ENCODE data around the gene SLFN5. TPM values are rescaled to one million over a fixed set of nuclear protein-coding genes. Genes with fewer than 3 reads are reported as not detected.

SLFN5 gene
- total and polyA plus RNA-seq, 2 donors (not counting 1 experiment from before 2014, with no cell fraction given): 0.82 to 12.5 TPM

GRCh38 chr17:35312790-35313711 is 70.2 kb downstream of the SLFN5 start:
- no peaks in the 10 kb centered on the region for H3K27me3 Mint-ChIP-seq
- DNase-seq (peak; percentile 86), ATAC-seq (ENCODE audit: low read depth) (peak; percentile 82)
- Histone ChIP-seq H3K4me2 (replicated peaks; ENCODE audit: low read depth, low read length, poor library complexity, severe bottlenecking) (peak overlapping the region; percentile 93), H3K27ac (ENCODE audit: low read length in 2 of 2) (peak overlapping the region; percentile 2 to 36), H2AFZ (ENCODE audit: insufficient read depth, low read depth, low read length, poor library complexity, severe bottlenecking) (peak overlapping the region; percentile 78), H3K4me3 (ENCODE audit: control extremely low read depth in 1 of 5, extremely low read depth in 1 of 5, insufficient read depth in 1 of 5, low read depth in 2 of 5, low read length in 4 of 5) (peak overlapping the region; percentile 19 to 77 (median 50)), H3K9me3 (ENCODE audit: control extremely low read depth in 1 of 3, control insufficient read depth in 2 of 3, insufficient read depth in 1 of 3, low read length in 2 of 3) (peaks cover 0 to 1% (median 0%) of the 10 kb centered on the region in 3 donors), H4K20me1 (ENCODE audit: control insufficient read depth, insufficient read depth, low read length, poor library complexity, severe bottlenecking) (no peaks in the 10 kb centered on the region), H3K9ac (ENCODE audit: low read length) (peak overlapping the region; percentile 57), H3K79me2 (ENCODE audit: control insufficient read depth, insufficient read depth, low read length) (no peaks in the 10 kb centered on the region), H3K27me3 (replicated peaks in 1 of 4; ENCODE audit: control extremely low read depth in 1 of 4, control insufficient read depth in 3 of 4, insufficient read depth in 4 of 4, low read length in 3 of 4) (peaks cover 0 to 4% (median 0%) of the 10 kb centered on the region in 4 experiments), H3K4me1 (ENCODE audit: control insufficient read depth in 2 of 2, insufficient read depth in 2 of 2, low read length in 2 of 2) (peaks cover 8 to 17% of the 10 kb centered on the region in 2 donors), H3K36me3 (replicated peaks in 1 of 2; ENCODE audit: control extremely low read depth in 1 of 2, control insufficient read depth in 1 of 2, extremely low read depth in 1 of 2, insufficient read depth in 2 of 2, low read length in 1 of 2) (no peaks in the 10 kb centered on the region)
- ChIA-PET POLR2A (interaction anchor here (0.6 to 3.0 kb wide), 7 partner anchors 60 to 334 kb away, joined by 3 to 12 read pairs (median 5); partner anchors contain the start of gene SLFN11), CTCF (interaction anchor here (0.6 to 7.0 kb wide), 41 partner anchors 10 to 496 kb away, joined by 3 to 360 read pairs (median 4); partner anchors contain the start of genes PEX12, SLFN11, SLFN12 and SLFN12L)
- peak overlapping the region; percentile 92 for H3K27ac Mint-ChIP-seq
- H3K4me3 Mint-ChIP-seq: peak overlapping the region; percentile 94
- intact Hi-C loops (cut with micrococcal nuclease): loop anchor here (1.0 to 5.0 kb wide), 10 partner anchors 28 to 434 kb away; partner anchors contain the start of genes AP2B1, SLFN11, SLFN12 and SLFN13
- no peak for TF ChIP-seq EZH2 (IDR thresholded peaks at IDR 0.05; ENCODE audit: borderline replicate concordance, insufficient read depth, low read depth, low read length, poor library complexity, severe bottlenecking)
- TF ChIP-seq, protein P1, sequence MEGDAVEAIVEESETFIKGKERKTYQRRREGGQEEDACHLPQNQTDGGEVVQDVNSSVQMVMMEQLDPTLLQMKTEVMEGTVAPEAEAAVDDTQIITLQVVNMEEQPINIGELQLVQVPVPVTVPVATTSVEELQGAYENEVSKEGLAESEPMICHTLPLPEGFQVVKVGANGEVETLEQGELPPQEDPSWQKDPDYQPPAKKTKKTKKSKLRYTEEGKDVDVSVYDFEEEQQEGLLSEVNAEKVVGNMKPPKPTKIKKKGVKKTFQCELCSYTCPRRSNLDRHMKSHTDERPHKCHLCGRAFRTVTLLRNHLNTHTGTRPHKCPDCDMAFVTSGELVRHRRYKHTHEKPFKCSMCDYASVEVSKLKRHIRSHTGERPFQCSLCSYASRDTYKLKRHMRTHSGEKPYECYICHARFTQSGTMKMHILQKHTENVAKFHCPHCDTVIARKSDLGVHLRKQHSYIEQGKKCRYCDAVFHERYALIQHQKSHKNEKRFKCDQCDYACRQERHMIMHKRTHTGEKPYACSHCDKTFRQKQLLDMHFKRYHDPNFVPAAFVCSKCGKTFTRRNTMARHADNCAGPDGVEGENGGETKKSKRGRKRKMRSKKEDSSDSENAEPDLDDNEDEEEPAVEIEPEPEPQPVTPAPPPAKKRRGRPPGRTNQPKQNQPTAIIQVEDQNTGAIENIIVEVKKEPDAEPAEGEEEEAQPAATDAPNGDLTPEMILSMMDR (IDR thresholded peaks at IDR 0.05): peak; percentile 86
- peaks cover 18% of the 10 kb centered on the region for H3K4me1 Mint-ChIP-seq
- WGBS (ENCODE audit: insufficient coverage): 4% methylated on average over 15 of the region's 20 CpGs
- peaks cover 4% of the 10 kb centered on the region for H3K9me3 Mint-ChIP-seq (ENCODE audit: insufficient read depth)
